Prostate gland (tissue), 2 donors: ENCODE data around the gene MSMP. TPM values are rescaled to one million over a fixed set of nuclear protein-coding genes. Genes with fewer than 3 reads are reported as not detected.

ENCODE experiments used
- DNase-seq: peaks from one replicate; pipeline ENCODE4 v3.0.0-alpha.2; 2019; ENCODE audit warnings: low spot score
- H3K27ac ChIP-seq, 2 donors: fragments of 200-600 bp; sonication (generic); 2 replicates each; pipeline ENCODE4 v1.5.1; 2017 to 2019
- H3K27me3 ChIP-seq: fragments of 200-600 bp; sonication (generic); replicated peaks from 2 replicates; pipeline ENCODE4 v1.5.1; 2019; ENCODE audit not compliant: insufficient read depth
- H3K36me3 ChIP-seq, 2 donors: fragments of 200-600 bp; sonication (generic); 1 replicate in 1 of 2; 2 replicates in 1 of 2; pipeline versions ENCODE4 v1.5.1 to v1.8.1; 2017 to 2019
- H3K4me1 ChIP-seq: fragments of 200-600 bp; sonication (generic); replicated peaks from 2 replicates; pipeline ENCODE4 v1.5.1; 2019
- H3K4me3 ChIP-seq, 2 donors: fragments of 200-600 bp; sonication (generic); 2 replicates each; pipeline ENCODE4 v1.5.1; 2017 to 2019
- H3K9me3 ChIP-seq: fragments of 200-600 bp; sonication (generic); 2 replicates; pipeline ENCODE4 v1.5.1; 2017
- POLR2A ChIP-seq: fragments of 450-650 bp; IDR thresholded peaks from one replicate; pipeline ENCODE4 v1.6.1; 2016; ENCODE audit warnings: antibody characterized with exemption, mild to moderate bottlenecking
- POLR2AphosphoS5 ChIP-seq: sonication (generic); formaldehyde crosslinking; IDR thresholded peaks from one replicate; pipeline ENCODE4 v1.6.1; 2017; ENCODE audit warnings: antibody characterized with exemption
- WGBS: methylation state at CpG from one replicate; pipeline ENCODE4 v1.1.5; 2018; 5-methylcytosine and 5-hydroxymethylcytosine counted together
- intact Hi-C: fragments of 100-400 bp; cut with DNase I; formaldehyde crosslinking; loops from one replicate; pipeline ENCODE4 v1.14.2; 2022
- total RNA-seq, 2 donors: library from RNA; depleted of rRNA; stranded (reverse); fragments of >200 nt; gene quantifications; one replicate each; pipeline ENCODE4 v1.1.0, GENCODE V29; 2016
- TF ChIP-seq, protein P1 (sequence below), 4 experiments: fragments of 200-600 bp in 2 of 4; fragments of 450-650 bp in 2 of 4; sonication (generic) in 2 of 4; IDR thresholded peaks; 1 replicate in 3 of 4; 2 replicates in 1 of 4; pipeline ENCODE4 v1.5.1; 2016 to 2019; ENCODE audit warnings: antibody characterized with exemption in 4 of 4, mild to moderate bottlenecking in 2 of 4, moderate library complexity in 2 of 4

MSMP gene
- total RNA-seq, 2 donors from 2014 or later = not detected

DNA sequence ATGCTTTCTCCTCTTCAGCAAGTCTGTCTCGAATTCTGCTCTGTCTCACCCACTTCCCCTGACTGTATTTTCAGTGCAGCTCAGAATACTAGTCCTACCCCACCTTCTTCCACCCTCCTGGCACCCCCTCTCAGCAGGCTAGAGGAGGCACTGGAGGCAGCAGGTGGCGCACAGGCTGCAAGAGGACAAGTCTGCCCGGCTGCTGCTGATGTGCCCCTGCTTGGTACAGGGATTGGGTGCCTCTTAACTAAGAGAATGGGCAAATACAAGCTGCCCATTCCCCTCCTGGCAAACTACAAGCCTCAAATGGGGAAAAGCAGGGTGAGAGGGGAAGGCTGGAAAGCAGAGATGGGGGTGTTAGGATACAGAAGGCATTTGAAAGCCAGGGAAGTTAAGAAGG is 27.1 kb downstream of the MSMP start:
- Histone ChIP-seq H3K36me3 (peaks cover 8 to 20% of the 10 kb centered on the region in 2 donors), H3K9me3 (no peaks in the 10 kb centered on the region), H3K27ac (peak overlapping the region; percentile 88 to 96), H3K4me1 (peaks cover 22% of the 10 kb centered on the region), H3K4me3 (no peak overlapping the region), H3K27me3 (no peaks in the 10 kb centered on the region)
- TF ChIP-seq POLR2AphosphoS5 (no peak), POLR2A (no peak)
- TF ChIP-seq, protein P1, sequence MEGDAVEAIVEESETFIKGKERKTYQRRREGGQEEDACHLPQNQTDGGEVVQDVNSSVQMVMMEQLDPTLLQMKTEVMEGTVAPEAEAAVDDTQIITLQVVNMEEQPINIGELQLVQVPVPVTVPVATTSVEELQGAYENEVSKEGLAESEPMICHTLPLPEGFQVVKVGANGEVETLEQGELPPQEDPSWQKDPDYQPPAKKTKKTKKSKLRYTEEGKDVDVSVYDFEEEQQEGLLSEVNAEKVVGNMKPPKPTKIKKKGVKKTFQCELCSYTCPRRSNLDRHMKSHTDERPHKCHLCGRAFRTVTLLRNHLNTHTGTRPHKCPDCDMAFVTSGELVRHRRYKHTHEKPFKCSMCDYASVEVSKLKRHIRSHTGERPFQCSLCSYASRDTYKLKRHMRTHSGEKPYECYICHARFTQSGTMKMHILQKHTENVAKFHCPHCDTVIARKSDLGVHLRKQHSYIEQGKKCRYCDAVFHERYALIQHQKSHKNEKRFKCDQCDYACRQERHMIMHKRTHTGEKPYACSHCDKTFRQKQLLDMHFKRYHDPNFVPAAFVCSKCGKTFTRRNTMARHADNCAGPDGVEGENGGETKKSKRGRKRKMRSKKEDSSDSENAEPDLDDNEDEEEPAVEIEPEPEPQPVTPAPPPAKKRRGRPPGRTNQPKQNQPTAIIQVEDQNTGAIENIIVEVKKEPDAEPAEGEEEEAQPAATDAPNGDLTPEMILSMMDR (IDR thresholded peaks at IDR 0.05) = no peak
- 58% methylated on average over 3 of the region's 3 CpGs for WGBS
- intact Hi-C loops = loop anchor here (2.0 kb wide), 1 partner anchor 32 kb away; no protein-coding TSS in a partner anchor
- DNase-seq = no peak

DNA sequence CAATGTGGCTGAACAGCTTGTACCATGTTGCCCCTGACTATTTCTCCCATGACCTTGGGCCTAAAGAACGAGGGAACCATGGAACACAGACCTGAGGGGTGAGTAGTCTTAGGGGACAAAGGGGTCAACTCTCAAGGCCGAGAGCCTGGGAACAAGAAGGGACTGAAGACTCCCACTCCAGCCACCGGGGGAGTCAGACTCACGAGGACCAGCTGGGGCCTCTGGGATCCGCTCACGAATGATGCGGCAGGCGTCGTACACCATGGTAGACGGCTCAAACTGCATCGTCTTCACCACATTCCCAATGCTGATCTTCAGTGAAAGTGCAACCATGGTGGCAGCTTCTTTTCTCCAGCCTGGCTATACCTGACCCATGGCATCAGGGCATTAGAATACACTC is 28.7 kb downstream of the MSMP start:
- TF ChIP-seq, protein P1 (IDR thresholded peaks at IDR 0.05) = no peak
- no peak for TF ChIP-seq POLR2A
- no peak for TF ChIP-seq POLR2AphosphoS5
- Histone ChIP-seq H3K4me1 (peaks cover 15% of the 10 kb centered on the region), H3K27ac (peak overlapping the region in 1 of 2 donors; percentile 88), H3K27me3 (no peaks in the 10 kb centered on the region), H3K9me3 (no peaks in the 10 kb centered on the region), H3K4me3 (no peak overlapping the region), H3K36me3 (peaks cover 14 to 20% of the 10 kb centered on the region in 2 donors)
- intact Hi-C loops = no loop called here
- 92% methylated on average over 11 of the region's 11 CpGs for WGBS
- DNase-seq = no peak

DNA sequence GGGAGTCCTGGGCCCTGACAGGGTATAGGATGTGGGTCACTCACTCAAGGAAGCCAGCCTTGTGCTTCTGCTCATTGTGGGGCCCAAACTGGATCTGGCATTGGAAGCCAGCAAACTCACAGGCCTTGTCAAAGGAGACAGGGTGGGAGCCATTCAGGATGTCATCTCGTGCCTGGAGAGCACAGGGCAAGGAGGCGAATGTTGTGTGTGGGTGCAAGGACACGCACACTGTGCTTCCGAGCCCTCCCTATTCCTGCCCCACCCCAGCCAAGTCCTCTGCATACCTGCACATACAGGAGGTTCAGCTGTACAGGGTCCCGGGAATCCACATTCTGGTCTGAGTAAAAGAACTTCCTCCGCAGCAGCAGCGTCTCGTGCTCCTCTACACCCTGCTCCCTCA is 30.2 kb downstream of the MSMP start:
- Histone ChIP-seq H3K9me3 (no peaks in the 10 kb centered on the region), H3K36me3 (peaks cover 27 to 34% of the 10 kb centered on the region in 2 donors), H3K4me3 (no peak overlapping the region), H3K27me3 (no peaks in the 10 kb centered on the region), H3K4me1 (peaks cover 8% of the 10 kb centered on the region), H3K27ac (no peak overlapping the region)
- 92% methylated on average over 8 of the region's 8 CpGs for WGBS
- no peak for DNase-seq
- intact Hi-C loops = no loop called here
- TF ChIP-seq, protein P1 (IDR thresholded peaks at IDR 0.05) = no peak
- no peak for TF ChIP-seq POLR2AphosphoS5
- TF ChIP-seq POLR2A = no peak

DNA sequence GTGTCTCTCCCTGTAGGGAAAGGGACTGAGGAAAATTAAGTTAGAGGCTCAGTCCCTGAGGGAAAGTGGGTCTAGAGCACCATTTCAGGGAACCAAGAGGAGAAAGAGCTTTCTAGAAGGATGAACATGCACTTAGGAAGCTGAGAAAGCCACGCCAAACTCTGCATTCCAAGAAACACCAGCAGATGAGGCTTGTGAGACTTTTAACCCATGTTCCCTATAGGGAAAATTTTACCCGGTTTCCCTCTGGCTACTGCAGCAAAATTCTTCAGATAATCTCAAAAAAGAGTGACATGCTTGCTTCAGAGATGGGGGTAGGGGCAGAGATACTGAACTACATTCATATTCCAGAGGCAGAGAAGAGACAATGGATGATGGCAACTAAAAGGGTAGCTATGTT is 30.6 kb downstream of the MSMP start:
- no peaks in the 10 kb centered on the region for H3K9me3 ChIP-seq
- peaks cover 30 to 37% of the 10 kb centered on the region in 2 donors for H3K36me3 ChIP-seq
- no peak overlapping the region for H3K27ac ChIP-seq
- H3K4me3 ChIP-seq = no peak overlapping the region
- DNase-seq = no peak
- H3K4me1 ChIP-seq = peaks cover 5% of the 10 kb centered on the region
- TF ChIP-seq POLR2AphosphoS5 (no peak), POLR2A (no peak)
- TF ChIP-seq, protein P1 (IDR thresholded peaks at IDR 0.05) = no peak
- intact Hi-C loops = no loop called here
- H3K27me3 ChIP-seq = no peaks in the 10 kb centered on the region
- 85% methylated on average over 2 of the region's 2 CpGs for WGBS

DNA sequence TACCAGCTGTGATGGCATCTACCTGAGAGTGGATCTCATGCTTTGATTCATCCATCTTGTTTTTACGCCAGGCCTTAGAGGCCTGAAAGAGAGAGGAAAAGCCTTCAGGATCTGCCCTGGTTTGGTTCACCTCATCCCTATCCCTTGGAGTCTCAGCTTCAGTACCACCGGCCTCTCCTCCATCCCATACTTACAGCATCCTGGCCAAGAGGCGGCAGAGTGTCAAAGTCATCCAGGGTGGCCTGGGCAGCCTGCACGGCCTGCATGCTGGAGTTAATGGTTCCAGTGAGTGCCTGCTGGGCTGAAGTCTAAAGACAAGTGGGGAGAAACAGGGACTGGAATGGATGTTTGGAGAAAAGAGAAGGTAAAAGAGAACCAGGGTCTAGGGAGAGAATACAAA is 34.5 kb downstream of the MSMP start:
- no peaks in the 10 kb centered on the region for H3K27me3 ChIP-seq
- 96% methylated on average over 4 of the region's 4 CpGs for WGBS
- H3K36me3 ChIP-seq = peaks cover 51 to 58% of the 10 kb centered on the region in 2 donors
- TF ChIP-seq POLR2A (no peak), POLR2AphosphoS5 (no peak)
- TF ChIP-seq, protein P1 (IDR thresholded peaks at IDR 0.05) = no peak
- no peak overlapping the region for H3K27ac ChIP-seq
- H3K4me1 ChIP-seq = no peaks in the 10 kb centered on the region
- intact Hi-C loops = no loop called here
- no peak overlapping the region for H3K4me3 ChIP-seq
- no peak for DNase-seq
- no peaks in the 10 kb centered on the region for H3K9me3 ChIP-seq
